ENCODE results near the gene FHL1. TPM values are rescaled to one million over a fixed set of nuclear protein-coding genes. Genes with fewer than 3 reads are reported as not detected.
"Not testable (repeated sequence)": the region's sequence is repeated elsewhere in the genome, so short reads cannot be mapped to it uniquely, and the experiment has no call there.

FHL1 gene
- total RNA-seq, result 90.6 and 148 TPM in 2 replicates

DNA sequence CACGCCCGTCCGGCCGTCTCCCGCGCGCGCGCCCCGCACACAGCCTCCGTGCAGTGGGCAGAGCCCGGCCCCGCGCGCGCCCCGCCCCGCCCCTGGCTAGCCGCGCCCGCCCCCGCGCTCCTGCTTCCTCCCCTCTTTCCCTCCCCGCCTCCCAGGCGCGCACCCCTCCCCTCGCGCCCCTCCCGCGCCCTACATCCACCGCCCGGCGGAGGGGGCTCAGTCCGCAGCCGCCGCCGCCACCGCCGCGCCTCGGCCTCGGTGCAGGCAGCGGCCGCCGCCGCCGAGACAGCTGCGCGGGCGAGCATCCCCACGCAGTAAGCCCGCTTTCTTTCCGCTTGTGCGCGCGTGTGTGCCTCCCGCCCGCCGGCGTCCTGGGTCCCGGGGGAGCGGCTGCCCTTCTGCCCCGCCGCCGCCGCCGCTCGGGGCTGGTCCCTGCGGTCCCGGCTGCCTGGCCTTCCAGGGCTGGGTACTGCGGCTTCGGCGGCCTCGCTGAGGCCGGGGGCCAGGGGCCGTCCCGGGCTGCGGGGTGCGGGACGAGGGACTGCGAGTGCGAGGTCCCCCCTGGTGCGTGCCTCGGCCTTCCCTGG lies at the start of gene FHL1:
Gene FHL1 (plus strand): TSS at position 219 of the 587 bp plus-strand sequence.
- DNase-seq (ENCODE audit: low read depth in 2 of 2), result peak in 1 of 2 donors; percentile 70

DNA sequence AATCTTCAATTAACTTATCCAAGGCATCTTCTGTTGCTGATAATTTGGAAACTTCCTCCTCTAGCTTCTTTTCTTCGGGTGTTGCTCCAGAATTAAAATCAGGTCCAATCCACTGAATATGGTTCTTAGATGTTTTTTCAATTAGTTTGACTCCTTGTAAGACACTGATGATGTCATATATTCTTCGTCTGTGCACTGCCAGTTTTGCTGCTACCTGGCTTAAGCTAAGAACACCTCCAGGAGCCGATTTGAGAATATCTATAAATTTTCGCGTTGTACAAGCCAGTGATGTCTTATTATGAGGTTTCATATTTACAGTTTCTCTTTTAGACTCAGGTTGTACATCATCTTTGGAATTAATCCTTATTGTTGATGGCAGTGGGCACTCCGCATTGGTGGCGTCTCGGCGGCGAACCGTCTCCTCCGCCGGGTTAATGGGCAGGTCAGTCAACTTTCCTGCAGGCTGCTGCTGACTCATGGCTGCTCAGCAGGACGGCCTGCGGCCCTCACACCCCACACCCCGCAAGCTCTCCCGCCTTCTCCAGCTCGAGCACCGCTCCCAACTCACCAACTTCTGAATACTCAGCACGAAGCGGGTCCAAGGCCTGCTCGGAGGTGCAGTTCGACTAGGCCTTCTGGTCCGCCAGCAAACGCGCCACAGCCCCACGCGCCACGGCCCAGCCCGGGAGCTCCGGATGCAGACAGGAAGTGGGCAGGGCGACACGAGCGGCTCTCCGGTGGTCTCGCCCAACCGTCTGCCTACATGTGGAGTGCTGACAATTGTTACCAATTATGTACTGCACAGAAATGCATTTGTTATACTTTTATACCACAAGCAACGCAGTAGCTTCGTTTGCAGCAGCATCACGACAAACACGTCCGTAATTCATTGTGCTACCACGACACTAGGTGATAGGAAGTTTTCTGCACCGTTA lies 49.2 kb upstream of the FHL1 start:
- DNase-seq (ENCODE audit: low read depth in 2 of 2), result no peak

DNA sequence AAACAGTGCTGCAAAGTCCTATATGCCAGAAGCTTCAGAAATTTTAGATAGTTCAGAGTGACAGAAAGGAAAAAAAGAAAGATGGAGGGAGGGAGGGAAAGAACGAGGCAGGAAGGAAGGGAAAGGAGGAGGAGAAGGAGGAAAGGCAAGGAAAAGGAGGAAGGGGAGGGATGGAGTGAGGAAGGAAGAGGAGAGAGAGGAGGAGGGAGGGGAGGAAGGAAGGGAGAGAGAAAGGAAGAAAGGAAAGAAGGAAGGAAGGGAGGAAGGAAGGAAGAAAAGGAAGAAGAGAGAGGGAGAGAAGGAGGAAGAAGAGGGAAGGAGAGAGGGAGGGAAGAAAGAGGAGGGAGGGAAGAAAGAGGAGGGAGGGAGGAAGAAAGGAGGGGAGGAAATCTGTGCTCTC lies 42.4 kb upstream of the FHL1 start:
- DNase-seq (ENCODE audit: low read depth in 2 of 2), result no peak

DNA sequence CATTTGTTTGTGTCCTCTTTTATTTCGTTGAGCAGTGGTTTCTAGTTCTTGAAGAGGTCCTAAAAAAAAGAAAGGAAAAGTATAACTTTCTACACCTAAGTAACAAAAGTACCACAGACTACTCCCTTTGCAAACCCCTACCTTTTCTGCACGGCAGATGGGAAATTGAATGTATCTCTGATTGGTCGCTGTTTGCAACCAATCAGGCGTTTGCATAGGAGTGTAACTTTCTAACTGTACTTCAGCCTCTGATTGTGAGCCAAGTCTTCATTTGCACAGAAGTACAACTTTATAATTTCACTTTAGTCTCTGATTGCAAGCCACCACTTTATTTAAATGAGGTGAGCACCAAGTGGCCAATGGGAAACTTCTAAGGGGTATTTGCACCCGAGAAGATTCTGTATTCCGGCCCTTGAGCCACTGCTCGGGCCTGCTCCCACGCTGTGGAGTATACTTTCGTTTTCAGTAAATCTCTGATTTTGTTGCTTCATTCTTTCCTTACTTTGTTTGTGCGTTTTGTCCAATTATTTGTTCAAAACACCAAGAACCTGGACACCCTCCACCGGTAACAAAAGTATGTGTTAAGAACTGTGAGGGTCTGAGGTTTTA lies 40.3 kb upstream of the FHL1 start:
- no peak for DNase-seq (ENCODE audit: low read depth in 2 of 2)

DNA sequence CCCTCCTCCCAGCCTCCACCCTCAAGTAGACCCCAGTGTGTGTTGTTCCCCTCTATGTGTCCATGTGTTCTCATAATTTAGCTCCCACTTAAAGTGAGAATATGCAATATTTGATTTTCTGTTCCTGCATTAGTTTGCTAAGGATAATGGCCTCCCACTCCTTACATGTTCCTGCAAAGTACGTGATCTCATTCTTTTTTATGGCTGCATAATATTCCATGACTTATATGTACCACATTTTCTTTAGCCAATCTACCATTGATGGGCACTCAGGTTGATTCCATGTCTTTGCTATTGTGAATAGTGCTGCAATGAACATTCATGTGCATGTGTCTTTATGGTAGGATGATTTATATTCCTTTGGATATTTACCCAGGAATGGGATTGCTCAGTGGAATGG lies 38.4 kb upstream of the FHL1 start:
- DNase-seq (ENCODE audit: low read depth in 2 of 2), result not testable (repeated sequence)

DNA sequence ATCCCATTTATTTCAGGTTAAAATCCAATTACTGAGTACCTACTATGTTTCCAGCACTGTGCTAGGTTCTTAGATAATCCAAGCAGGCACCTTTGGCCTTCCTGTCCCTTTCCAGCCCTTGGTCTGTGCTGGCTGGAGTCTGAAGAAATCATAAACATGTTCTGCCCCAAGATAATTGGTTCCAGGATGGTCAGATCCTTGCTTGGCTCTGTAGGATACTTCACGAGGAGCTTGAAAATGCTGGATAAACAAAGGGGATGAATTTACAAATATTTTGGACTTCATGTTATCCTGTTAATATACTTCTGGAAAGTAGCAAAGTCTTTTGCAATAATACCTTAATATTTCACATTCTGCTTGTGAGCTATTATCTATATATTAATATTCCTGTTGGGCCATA lies 35.0 kb upstream of the FHL1 start:
- DNase-seq (ENCODE audit: low read depth in 2 of 2), result no peak

DNA sequence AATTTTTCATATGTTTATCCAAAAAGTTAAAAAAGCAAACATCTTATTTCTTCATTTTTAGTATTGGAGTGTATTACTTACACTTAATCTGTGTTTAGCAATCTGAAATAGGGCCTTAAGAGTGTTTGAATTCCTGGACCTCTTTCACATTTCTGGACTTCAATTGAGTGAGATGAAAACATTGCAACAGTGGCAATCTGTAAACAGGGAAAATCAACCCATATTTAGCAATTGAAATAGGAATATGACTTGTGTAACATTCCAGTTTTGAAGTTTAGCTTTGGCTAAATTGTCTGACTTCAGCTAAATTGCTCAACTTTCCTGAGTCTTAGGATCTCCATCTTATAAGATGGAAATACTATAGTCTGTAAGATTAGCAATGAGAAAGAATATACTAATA lies 34.6 kb upstream of the FHL1 start:
- no peak for DNase-seq (ENCODE audit: low read depth in 2 of 2)

DNA sequence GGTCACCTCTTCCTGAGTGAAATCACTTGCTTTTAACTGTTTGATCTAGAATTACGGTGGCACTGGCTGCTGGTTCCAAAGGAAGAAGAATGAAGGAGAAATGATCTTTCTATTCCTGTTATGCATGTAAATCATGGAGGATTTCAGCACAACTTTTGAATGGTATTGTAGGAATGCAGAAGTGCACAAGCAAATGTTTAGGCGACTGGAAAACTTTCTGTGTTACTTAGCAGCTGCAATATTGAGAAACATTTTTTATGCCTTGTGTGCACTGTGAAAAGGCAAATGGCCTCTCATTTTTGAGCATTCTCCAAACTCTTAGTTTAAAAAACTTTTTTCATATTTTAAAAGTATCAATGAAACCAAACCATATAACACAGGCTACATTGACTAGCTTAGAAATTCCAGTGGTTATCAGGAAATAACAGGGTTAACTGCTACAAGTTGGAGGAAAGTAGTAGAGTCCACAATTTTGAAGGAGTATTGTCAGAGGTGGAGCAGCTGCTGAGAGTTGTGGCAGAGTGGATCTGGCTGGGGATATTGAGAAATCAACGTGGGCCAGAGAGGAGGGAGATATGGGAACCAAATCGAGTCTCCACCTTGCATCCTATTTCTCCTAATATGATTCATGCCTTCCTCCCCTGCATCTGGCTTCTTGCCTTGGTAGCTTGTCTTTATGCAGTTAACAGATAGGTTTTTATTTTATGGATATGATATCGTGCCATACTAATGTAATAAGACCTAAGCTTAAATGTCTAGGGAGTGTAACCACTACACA lies 32.0 kb upstream of the FHL1 start:
- no peak for DNase-seq (ENCODE audit: low read depth in 2 of 2)

DNA sequence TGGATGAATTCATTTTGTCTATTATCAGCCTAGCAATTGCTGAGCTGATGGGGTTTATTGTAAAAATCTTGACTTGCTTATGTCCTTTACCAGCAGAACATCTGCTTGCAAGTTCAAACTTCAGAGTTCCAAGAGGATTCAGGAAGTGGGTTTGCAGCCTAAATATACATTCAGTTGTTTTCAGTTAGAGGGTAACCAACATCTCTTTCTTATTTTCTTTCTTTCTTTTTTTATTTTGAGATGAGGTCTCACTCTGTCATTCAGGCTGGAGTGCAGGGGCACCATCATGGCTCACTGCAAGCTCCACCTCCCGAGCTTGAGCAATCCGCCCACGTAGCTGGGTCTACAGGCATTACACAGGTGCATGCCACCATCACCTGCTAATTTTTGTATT lies 31.4 kb upstream of the FHL1 start:
- no peak for DNase-seq (ENCODE audit: low read depth in 2 of 2)

DNA sequence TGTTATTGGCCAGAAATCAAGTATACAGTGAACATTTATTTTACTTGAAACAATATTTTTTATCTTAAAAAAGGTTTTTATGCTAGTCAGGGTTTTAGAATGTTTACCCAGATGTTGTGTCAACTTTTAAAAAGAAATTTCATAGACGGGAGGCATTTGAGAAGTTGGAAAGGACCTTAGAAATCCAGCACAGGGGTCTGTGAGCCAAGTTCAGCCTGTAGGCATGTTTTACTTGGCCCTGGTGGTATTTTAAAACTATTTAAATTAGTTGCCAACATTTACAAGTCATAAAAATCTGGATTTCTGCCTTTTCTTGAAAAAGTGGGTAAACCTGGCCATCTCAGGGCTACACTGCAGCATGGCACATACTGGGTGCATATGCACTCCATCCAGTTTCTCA lies 25.5 kb upstream of the FHL1 start:
- no peak for DNase-seq (ENCODE audit: low read depth in 2 of 2)

DNA sequence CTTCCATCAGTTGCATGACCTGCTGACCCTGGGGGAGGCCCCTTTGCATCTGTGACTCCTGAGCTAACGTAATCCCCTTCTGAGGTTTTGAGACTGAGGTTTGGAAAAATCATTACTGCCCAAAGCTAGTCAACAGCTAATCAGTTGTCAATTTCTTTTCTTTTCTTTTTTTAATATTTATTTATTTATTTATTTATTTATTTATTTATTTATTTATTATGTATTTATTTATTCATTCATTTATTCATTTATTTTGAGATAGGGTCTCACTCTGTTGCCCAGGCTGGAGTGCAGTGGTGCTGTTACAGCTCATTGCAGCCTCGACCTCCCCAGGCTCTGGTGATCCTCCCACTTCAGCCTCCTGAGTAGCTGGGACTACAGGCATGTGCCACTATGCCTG lies 25.1 kb upstream of the FHL1 start:
- no peak for DNase-seq (ENCODE audit: low read depth in 2 of 2)

DNA sequence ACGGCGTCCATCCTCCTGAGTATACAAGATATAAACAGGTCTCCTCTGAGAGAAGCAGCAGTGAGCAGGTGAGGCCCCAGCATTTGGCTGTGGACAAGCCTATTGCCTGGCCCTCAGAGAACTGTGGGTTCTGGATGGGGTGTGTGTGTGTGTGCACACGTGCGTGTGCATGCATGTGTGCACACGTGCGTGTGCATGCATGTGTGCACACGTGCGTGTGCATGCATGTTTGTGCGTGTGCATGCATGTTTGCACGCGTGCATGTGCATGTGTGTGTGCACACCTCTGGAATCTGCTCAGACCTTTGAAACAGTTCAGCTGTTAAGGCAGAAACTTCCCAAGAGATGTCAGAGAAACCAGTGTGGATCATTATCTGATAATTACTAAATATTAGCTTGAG lies 22.2 kb upstream of the FHL1 start:
- DNase-seq (ENCODE audit: low read depth in 2 of 2), result no peak

DNA sequence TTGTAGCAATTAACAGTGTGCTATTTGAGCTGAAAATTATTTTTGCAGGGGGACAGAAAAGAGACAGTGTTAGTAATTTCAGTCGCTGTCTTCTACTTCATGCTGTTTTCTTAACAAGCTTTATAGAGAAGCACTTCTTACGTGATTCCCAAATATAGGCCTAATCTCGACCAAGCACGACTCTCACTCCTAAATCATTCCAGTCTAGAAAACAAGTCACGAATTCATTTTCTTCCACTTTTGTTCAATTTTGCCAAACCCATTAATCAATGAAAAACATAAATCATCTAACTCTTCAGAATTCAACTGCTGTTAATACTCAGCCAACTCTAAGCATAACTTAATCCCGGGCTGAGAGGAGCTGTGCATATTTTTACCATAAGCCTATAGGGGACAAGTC lies 21.0 kb upstream of the FHL1 start:
- DNase-seq (ENCODE audit: low read depth in 2 of 2), result no peak

DNA sequence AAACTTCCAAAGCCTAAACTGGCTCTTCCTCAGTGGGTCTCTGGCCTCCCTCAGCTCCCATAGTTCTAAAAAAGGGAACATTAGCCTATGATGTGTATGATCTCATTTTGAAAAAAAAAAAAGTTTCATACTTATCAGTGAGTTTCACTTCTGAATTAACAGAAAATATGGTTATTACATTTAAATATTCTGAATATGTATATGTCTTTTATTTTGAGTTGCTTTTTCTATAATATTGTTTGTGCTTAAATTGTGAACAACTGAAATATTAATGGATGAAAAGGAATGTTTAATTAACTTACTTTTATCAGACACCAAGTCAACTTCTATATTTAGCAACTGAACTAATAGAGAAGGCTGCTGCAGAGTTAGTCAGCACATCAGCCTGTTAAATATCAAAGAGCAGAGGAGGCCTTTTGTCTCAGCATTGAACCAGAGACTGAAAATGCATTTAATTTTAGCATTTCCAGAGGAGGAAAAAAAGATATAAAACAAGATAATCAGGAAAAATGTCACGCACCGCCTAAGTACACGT lies 20.4 kb upstream of the FHL1 start:
- no peak for DNase-seq (ENCODE audit: low read depth in 2 of 2)

DNA sequence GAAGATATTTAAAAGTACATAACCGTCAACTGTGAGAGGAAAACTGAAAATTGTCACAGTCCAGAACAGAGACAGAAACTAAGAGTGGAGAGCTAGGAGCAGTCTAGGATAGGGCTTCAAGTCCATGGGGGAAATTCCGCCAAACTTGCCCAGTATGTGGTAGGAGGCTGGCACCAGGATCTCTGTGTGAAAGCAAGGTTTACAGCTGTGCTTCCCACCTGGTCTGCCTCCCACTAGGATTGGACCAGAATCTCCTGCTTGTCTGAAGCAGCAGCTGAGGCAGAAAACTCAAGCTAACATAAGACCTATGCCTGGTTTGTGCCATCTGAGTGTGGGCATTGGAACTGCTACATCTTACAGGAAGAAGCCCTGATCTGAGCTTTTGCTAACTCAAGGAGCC lies 18.6 kb upstream of the FHL1 start:
- DNase-seq (ENCODE audit: low read depth in 2 of 2), result no peak

DNA sequence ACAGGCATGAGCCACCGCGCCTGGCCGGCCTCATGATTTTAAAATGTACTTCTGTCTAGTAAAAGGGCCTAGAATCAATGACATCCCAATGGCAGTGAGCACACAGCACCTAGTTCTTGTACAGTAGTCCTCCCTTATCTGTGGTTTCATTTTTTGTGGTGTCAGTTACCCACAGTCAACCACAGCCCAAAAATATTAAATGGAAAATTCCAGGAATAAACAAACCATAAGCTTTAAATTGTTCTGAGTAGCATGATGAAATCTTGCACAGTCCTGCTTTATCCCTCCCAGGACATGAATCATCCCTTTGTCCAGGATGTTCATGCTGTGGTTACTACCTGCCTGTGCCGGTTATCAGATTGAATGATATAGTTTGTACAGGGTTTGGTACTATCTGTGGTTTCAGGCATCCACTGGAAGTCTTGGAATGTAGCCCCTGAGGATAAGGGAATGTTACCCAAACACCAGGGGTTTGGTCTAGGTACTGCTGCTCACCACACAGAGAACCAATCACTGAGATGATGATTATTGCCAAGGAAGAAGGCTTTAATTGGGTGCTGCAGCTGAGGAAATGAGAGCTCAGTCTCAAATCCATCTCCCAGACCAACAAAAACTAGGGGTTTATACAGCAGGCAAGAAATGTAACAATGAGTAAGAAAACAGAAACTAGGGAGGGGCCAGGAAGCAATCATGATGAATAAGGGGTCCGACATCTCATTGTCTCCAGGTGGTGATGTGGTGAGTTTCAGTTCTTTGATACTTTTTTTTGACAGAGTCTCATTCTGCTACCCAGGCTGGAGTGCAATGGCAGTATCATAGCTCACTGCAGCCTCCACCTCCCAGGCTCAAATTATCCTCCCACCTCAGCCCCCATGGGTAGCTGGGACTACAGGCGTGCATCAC lies 16.2 kb upstream of the FHL1 start:
- peak; percentile 28 to 83 for DNase-seq (ENCODE audit: low read depth in 2 of 2)

DNA sequence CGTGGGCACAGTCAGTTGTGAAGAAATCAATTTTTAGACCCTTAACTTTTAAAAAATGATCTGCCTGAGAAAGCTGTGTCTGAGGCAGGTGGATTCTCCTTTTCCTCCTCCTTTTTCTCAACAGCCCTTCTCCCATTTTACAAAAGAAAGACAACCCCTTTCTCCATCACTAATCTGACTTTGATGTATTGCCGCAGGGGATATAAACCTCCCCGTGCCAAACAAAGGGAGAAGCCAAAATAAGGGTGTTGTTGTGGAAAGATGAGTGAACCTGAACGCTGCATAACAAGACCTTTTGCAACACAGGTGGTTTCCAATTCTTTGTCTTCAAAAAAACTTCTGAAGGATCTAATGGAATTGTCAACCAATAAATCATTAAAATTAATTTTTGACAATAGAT lies 8.4 kb upstream of the FHL1 start:
- DNase-seq (ENCODE audit: low read depth in 2 of 2), result no peak

DNA sequence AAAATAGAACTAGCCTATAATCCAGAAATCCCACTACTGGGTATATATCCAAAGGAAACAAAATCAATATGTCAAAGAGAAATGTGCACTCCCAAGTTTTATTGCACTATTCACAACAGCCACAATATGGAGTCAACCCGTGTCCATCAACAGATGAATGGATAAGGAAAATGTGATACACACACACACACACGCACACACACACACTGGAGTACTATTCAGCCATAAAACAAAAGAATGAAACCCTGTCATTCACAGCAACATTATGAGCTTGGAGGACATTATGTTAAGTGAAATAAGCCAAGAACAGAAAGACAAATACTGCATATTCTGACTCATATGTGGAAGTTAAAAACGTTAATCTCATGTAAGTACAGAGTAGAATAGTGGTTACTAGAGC lies 5.8 kb upstream of the FHL1 start:
- DNase-seq (ENCODE audit: low read depth in 2 of 2), result no peak

DNA sequence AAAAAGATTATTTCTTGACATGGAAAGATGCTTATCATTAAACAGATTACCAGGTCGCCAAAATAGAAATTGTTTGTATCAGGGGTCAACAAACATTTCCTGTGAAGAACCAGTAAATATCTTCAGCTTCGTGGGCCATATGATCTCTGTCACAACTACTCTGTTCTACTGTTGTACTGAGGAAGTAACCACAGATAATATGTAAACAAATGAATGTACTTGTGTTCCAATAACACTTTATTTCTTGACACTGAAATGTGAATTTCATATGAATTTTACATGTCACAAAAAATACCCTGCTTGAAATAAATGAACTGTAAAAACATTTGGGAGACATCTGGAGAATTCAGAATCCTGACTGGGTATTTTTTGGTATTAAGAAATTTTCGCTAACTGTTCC lies 4.7 kb upstream of the FHL1 start:
- DNase-seq (ENCODE audit: low read depth in 2 of 2), result no peak

DNA sequence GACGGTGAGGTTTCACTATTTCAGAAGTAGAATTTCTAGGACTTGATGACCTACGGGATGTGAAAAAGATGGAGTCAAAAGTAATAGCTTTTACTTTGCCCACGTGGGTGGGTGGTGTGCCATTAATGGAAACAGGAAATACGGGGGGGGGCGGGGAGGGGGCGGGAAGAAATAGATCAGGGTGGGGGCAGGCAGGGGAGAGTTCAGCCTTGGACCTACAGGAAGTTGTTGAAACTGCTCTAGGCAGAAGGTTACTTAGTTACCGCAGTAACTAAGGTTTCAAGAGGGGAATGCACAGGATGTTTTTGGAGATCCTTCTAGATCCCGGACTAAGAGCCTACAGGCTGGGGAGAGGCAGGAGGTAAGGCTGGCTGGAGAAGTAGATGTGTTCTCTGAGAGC lies 3.6 kb upstream of the FHL1 start:
- peak in 1 of 2 donors; percentile 44 for DNase-seq (ENCODE audit: low read depth in 2 of 2)

Data from dermis microvascular lymphatic vessel endothelial cell (primary cell).